Coronary artery (tissue), 2 donors: ENCODE results near the gene VRTN.
A peak's percentile ranks its signal among the peaks of the same experiment; 100 is the strongest.

Experiments
- DNase-seq: peaks from one replicate; pipeline ENCODE4 v3.0.0-alpha.2; 2017; ENCODE audit warnings: low spot score
- H3K27ac ChIP-seq, 2 donors: fragments of 200-600 bp; sonication (generic); one replicate each; pipeline ENCODE4 v1.5.1; 2016 to 2019
- H3K4me3 ChIP-seq: fragments of 200-600 bp; sonication (generic); 2 replicates; pipeline ENCODE4 v1.5.1; 2016; ENCODE audit warnings: mild to moderate bottlenecking, moderate library complexity
- CTCF ChIP-seq: fragments of 200-600 bp; sonication (generic); IDR thresholded peaks from one replicate; pipeline ENCODE4 v1.5.1; 2019; ENCODE audit warnings: antibody characterized with exemption

Gene VRTN

GRCh38 chr14:74395094-74395493, 46.8 kb downstream of the VRTN start:
- H3K4me3 ChIP-seq = no peak overlapping the region
- no peak for TF ChIP-seq CTCF
- no peak overlapping the region for H3K27ac ChIP-seq
- no peak for DNase-seq

- Histone ChIP-seq H3K4me3 (no peak overlapping the region), H3K27ac (no peak overlapping the region)
- TF ChIP-seq CTCF = no peak
- no peak for DNase-seq
These were observed 51.9 kb downstream of the VRTN start for GRCh38 chr14:74400031-74400685.

GRCh38 chr14:74400919-74401503, 52.7 kb downstream of the VRTN start:
- no peak for TF ChIP-seq CTCF
- Histone ChIP-seq H3K4me3 (peak overlapping the region; percentile 40), H3K27ac (no peak overlapping the region)
- DNase-seq = no peak

- Histone ChIP-seq H3K4me3 (peak overlapping the region; percentile 40), H3K27ac (peak overlapping the region in 1 of 2 donors; percentile 35)
- DNase-seq = no peak
- no peak for TF ChIP-seq CTCF
These were observed 53.4 kb downstream of the VRTN start for GRCh38 chr14:74401504-74402241.

- Histone ChIP-seq H3K27ac (no peak overlapping the region), H3K4me3 (no peak overlapping the region)
- TF ChIP-seq CTCF = no peak
- no peak for DNase-seq
These were observed 54.4 kb downstream of the VRTN start for GRCh38 chr14:74402401-74403251.

GRCh38 chr14:74403619-74404417, 55.5 kb downstream of the VRTN start:
- H3K4me3 ChIP-seq = no peak overlapping the region
- no peak overlapping the region for H3K27ac ChIP-seq
- no peak for TF ChIP-seq CTCF
- no peak for DNase-seq
